ENCODE results near the gene CCNC. TPM values are rescaled to one million over a fixed set of nuclear protein-coding genes. Genes with fewer than 3 reads are reported as not detected.

CCNC gene
- total and polyA plus RNA-seq, 8 donors = 24.5 to 49.3 (median 34.1) TPM

GRCh38 chr6:99608886-99609482 lies 40.5 kb upstream of the CCNC start:
- 9 to 10% methylated on average over 24 of the region's 24 CpGs for WGBS, 2 donors
- Histone ChIP-seq H3K27me3 (peaks cover 23 to 81% (median 46%) of the 10 kb centered on the region in 4 donors), H3K4me3 (no peak overlapping the region), H3K9me3 (no peaks in the 10 kb centered on the region), H3K27ac (no peak overlapping the region), H3K4me1 (peaks cover 2 to 9% (median 7%) of the 10 kb centered on the region in 3 donors), H3K36me3 (no peaks in the 10 kb centered on the region)
- TF ChIP-seq CTCF (IDR thresholded peaks at IDR 0.05) = no peak
- intact Hi-C loops (cut with DNase I) = no loop called here
- ATAC-seq (no peak), DNase-seq (no peak), FAIRE-seq (no peak)

- no peak for FAIRE-seq
- TF ChIP-seq CTCF (IDR thresholded peaks at IDR 0.05) = no peak
Observed at GRCh38 chr6:99608059-99608885, 39.8 kb upstream of the CCNC start.

GRCh38 chr6:99607416-99608036 lies 39.1 kb upstream of the CCNC start:
- 7 to 10% methylated on average over 34 of the region's 34 CpGs for WGBS, 2 donors
- Histone ChIP-seq H3K9me3 (no peaks in the 10 kb centered on the region), H3K27me3 (peaks cover 23 to 81% (median 47%) of the 10 kb centered on the region in 4 donors), H3K4me3 (no peak overlapping the region), H3K36me3 (no peaks in the 10 kb centered on the region), H3K27ac (no peak overlapping the region), H3K4me1 (peaks cover 5 to 17% (median 10%) of the 10 kb centered on the region in 3 donors)
- intact Hi-C loops (cut with DNase I) = no loop called here
- TF ChIP-seq CTCF (IDR thresholded peaks at IDR 0.05) = no peak
- ATAC-seq (no peak), FAIRE-seq (no peak), DNase-seq (peak in 1 of 6 donors; percentile 65)

More at GRCh38 chr6:99608059-99608885, 39.8 kb upstream of the CCNC start:
- DNase-seq = peak in 1 of 6 donors; percentile 36
- Histone ChIP-seq H3K4me3 (no peak overlapping the region), H3K27ac (no peak overlapping the region), H3K36me3 (no peaks in the 10 kb centered on the region), H3K27me3 (peaks cover 23 to 81% (median 49%) of the 10 kb centered on the region in 4 donors), H3K9me3 (no peaks in the 10 kb centered on the region), H3K4me1 (peaks cover 5 to 13% (median 6%) of the 10 kb centered on the region in 3 donors)
- 6 to 7% methylated on average over 29 of the region's 29 CpGs for WGBS, 2 donors
- intact Hi-C loops (cut with DNase I) = no loop called here
- no peak for ATAC-seq

DNA sequence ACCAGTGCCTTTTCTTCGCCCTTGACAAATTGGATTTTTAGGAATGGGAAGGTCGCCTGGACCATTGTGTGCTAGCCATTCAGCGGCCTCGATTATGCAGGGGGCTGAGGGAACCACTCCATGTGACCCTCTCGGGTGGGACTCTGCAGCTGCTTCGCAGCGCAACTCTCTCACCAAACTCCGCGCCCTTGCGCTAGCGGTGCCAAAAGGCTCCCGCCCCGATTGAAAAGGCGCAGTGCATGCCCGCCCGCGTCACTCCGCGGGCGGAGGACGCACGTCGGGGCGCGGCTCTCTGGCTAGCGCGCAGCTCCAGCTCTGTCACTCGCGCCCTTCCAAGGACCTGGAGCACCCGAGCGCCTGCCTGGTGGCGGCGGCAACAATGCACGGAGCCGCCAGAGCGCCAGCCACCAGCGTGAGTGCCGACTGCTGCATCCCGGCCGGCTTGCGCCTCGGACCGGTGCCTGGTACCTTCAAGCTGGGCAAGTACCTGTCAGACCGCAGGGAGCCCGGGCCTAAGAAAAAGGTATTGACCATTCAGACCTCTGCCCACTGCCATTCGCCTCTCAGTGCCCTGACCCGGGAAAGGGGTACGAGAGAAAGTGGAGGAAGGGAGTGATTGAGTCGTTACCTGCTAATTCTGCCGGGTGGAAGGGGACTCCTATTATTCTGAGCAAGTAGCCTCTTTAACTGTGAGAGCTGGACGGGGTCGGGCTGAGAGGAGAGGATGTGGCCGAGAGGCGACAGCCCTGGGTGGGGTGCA lies 38.4 kb upstream of the CCNC start, which contains the start of gene PRDM13:
Gene PRDM13, plus strand, starts transcription at position 178 of the 760 bp plus-strand sequence. Its CDS starts 202 bp downstream, at position 380.
- Histone ChIP-seq H3K9me3 (no peaks in the 10 kb centered on the region), H3K4me1 (peaks cover 5 to 17% (median 10%) of the 10 kb centered on the region in 3 donors), H3K36me3 (no peaks in the 10 kb centered on the region), H3K27me3 (peaks cover 20 to 82% (median 47%) of the 10 kb centered on the region in 4 donors), H3K4me3 (no peak within 1 kb of the TSS), H3K27ac (no peak within 1 kb of the TSS)
- TF ChIP-seq CTCF (IDR thresholded peaks at IDR 0.05) = no peak
- FAIRE-seq (no peak), ATAC-seq (no peak), DNase-seq (peak in 2 of 6 donors; percentile 43 to 45)
- WGBS, 2 donors = 5 to 6% methylated on average over 54 of the region's 54 CpGs
- intact Hi-C loops (cut with DNase I) = no loop called here
